ENCODE data around the gene MTF1.

MTF1 gene

GRCh38 chr1:37840711-37841110 is 18.7 kb downstream of the MTF1 start:
- no peaks in the 10 kb centered on the region for H3K4me1 ChIP-seq (ENCODE audit: control insufficient read depth, insufficient read depth, low read length)
- H3K27ac ChIP-seq (ENCODE audit: extremely low read depth, low read depth, low read length): no peak overlapping the region
- peaks cover 13 to 62% of the 10 kb centered on the region in 2 experiments for H3K36me3 ChIP-seq (ENCODE audit: control insufficient read depth in 2 of 2, insufficient read depth in 1 of 2, low read length in 2 of 2)
- no peak overlapping the region for H3K4me3 ChIP-seq (ENCODE audit: low read depth, low read length)
- ChIA-PET POLR2A (interaction anchor here (1.0 kb wide), 1 partner anchor 18 kb away, joined by 4 read pairs; no protein-coding TSS in a partner anchor), CTCF (interaction anchor here (0.8 to 1.0 kb wide), 3 partner anchors 19 to 135 kb away, joined by 3 to 5 read pairs (median 5); partner anchors contain the start of gene MTF1)
- H3K9me3 ChIP-seq (ENCODE audit: control insufficient read depth, insufficient read depth, low read depth, low read length): no peaks in the 10 kb centered on the region
- no peak for TF ChIP-seq PRDM4 (tag by site-specific recombination; IDR thresholded peaks at IDR 0.05)
- TF ChIP-seq OSR2 (tag by site-specific recombination; IDR thresholded peaks at IDR 0.05): no peak
- TF ChIP-seq ZBTB49 (tag by site-specific recombination; IDR thresholded peaks at IDR 0.05; ENCODE audit: low read depth): no peak
- TF ChIP-seq ZNF155 (tag by site-specific recombination; IDR thresholded peaks at IDR 0.05): no peak
- TF ChIP-seq ZNF548 (tag by site-specific recombination; IDR thresholded peaks at IDR 0.05): no peak
- TF ChIP-seq SP7 (tag by site-specific recombination; IDR thresholded peaks at IDR 0.05): no peak
- TF ChIP-seq ZBTB10 (tag by site-specific recombination; IDR thresholded peaks at IDR 0.05): no peak
- TF ChIP-seq ZNF140 (tag by site-specific recombination; IDR thresholded peaks at IDR 0.05): no peak
- no peak for TF ChIP-seq ZNF302 (tag by site-specific recombination; IDR thresholded peaks at IDR 0.05; ENCODE audit: low read depth)
- no peak for TF ChIP-seq ZFP69B (tag by site-specific recombination; IDR thresholded peaks at IDR 0.05)
- TF ChIP-seq ZFP41 (tag by site-specific recombination; IDR thresholded peaks at IDR 0.05; ENCODE audit: borderline replicate concordance): no peak
- no peak for TF ChIP-seq MEIS1 (CRISPR knock-in tag; IDR thresholded peaks at IDR 0.05; ENCODE audit: borderline replicate concordance)
- no peak for TF ChIP-seq ZNF792 (tag by site-specific recombination; IDR thresholded peaks at IDR 0.05)
- no peak for TF ChIP-seq SETDB1 (IDR thresholded peaks at IDR 0.05; ENCODE audit: insufficient read length, low read length)

- no peaks in the 10 kb centered on the region for H3K4me1 ChIP-seq (ENCODE audit: control insufficient read depth, insufficient read depth, low read length)
- ChIA-PET CTCF (interaction anchor here (1.4 kb wide), 1 partner anchor 20 kb away, joined by 6 read pairs; the partner anchor contains the start of gene MTF1), POLR2A (interaction anchor here (1.0 kb wide), 1 partner anchor 16 kb away, joined by 4 read pairs; no protein-coding TSS in a partner anchor)
- no peak overlapping the region for H3K4me3 ChIP-seq (ENCODE audit: low read depth, low read length)
- H3K9me3 ChIP-seq (ENCODE audit: control insufficient read depth, insufficient read depth, low read depth, low read length): no peaks in the 10 kb centered on the region
- peaks cover 13 to 73% of the 10 kb centered on the region in 2 experiments for H3K36me3 ChIP-seq (ENCODE audit: control insufficient read depth in 2 of 2, insufficient read depth in 1 of 2, low read length in 2 of 2)
- TF ChIP-seq ZXDB (tag by site-specific recombination; IDR thresholded peaks at IDR 0.05) (no peak), ZNF514 (tag by site-specific recombination; IDR thresholded peaks at IDR 0.05) (no peak), ZNF266 (tag by site-specific recombination; IDR thresholded peaks at IDR 0.05; ENCODE audit: low read depth) (no peak), ZNF362 (tag by site-specific recombination; IDR thresholded peaks at IDR 0.05) (no peak), KLF8 (tag by site-specific recombination; IDR thresholded peaks at IDR 0.05) (no peak), SCRT2 (tag by site-specific recombination; IDR thresholded peaks at IDR 0.05) (no peak), ZNF175 (tag by site-specific recombination; IDR thresholded peaks at IDR 0.05) (no peak), ZNF621 (tag by site-specific recombination; IDR thresholded peaks at IDR 0.05) (no peak), FEZF1 (tag by site-specific recombination; IDR thresholded peaks at IDR 0.05) (no peak), HOXA7 (CRISPR knock-in tag; IDR thresholded peaks at IDR 0.05; ENCODE audit: borderline replicate concordance) (no peak)
- H3K27ac ChIP-seq (ENCODE audit: extremely low read depth, low read depth, low read length): no peak overlapping the region
Measured at GRCh38 chr1:37839676-37840075, 19.7 kb downstream of the MTF1 start.
